K562 (cell line): ENCODE results near the gene CASD1. TPM values are rescaled to one million over a fixed set of nuclear protein-coding genes. Genes with fewer than 3 reads are reported as not detected.
A peak's percentile ranks its signal among the peaks of the same experiment; 100 is the strongest.

Experiments used
- ATAC-seq: fragments of 200-7000 bp; cut with Tn5 transposase; 3 replicates; pipeline ENCODE4 v1.9.1; 2020; ENCODE audit warnings: moderate library complexity
- BruUV-seq: library from RNA; stranded (reverse); fragments of 400-500 nt; replicated peaks from 2 replicates; lab custom pipeline; 2021; lab: Mats Ljungman, UMichigan
- CTCF ChIA-PET: fragments of 300-600 bp; formaldehyde crosslinking; extraction: SDS; loops from one replicate; lab custom pipeline; 2021; ENCODE audit warnings: low intra/inter-chr PET ratio; lab: Yijun Ruan, JAX
- POLR2A ChIA-PET: fragments of 300-600, 350-650 bp; sonication (Branson Sonifier 250); formaldehyde crosslinking; extraction: SDS; loops from one replicate; lab custom pipeline; 2021; ENCODE audit warnings: antibody characterized with exemption, inconsistent platforms; lab: Yijun Ruan, JAX
- DNase-seq, 4 experiments: peaks; one replicate each; pipeline versions ENCODE4 v3.0.0 to v3.0.0-alpha.2; 2011 to 2018; ENCODE audit warnings: low spot score in 3 of 4, mixed read lengths in 3 of 4; ENCODE audit errors: extremely low read depth in 1 of 4
- FAIRE-seq: peaks from 2 replicates; lab custom pipeline; 2011; peaks lifted over from hg19 to GRCh38; lab: Jason Lieb, UNC
- H2AFZ ChIP-seq: 2 replicates; pipeline ENCODE4 v1.6.0; 2011; ENCODE audit warnings: low read depth, low read length, control low read depth, inconsistent platforms
- H3K27ac ChIP-seq: fragments of 200-600 bp; 3 replicates; pipeline ENCODE4 v1.8.0; 2011; ENCODE audit warnings: low read depth, mild to moderate bottlenecking, control low read depth, inconsistent platforms, low read length, moderate library complexity, mixed read lengths; ENCODE audit errors: extremely low read depth
- H3K27me3 ChIP-seq, 2 experiments: fragments of 300-600 bp in 1 of 2; 2 replicates in 1 of 2; 3 replicates in 1 of 2; pipeline versions ENCODE4 v1.6.0 to v1.8.0; 2011; ENCODE audit warnings: inconsistent platforms in 2 of 2, low read length in 2 of 2, mild to moderate bottlenecking in 1 of 2, mixed read lengths in 1 of 2, moderate library complexity in 1 of 2; ENCODE audit not compliant: control insufficient read depth in 2 of 2, insufficient read depth in 2 of 2
- H3K36me3 ChIP-seq: fragments of 300-600 bp; 3 replicates; pipeline ENCODE4 v1.8.0; 2011; ENCODE audit warnings: mild to moderate bottlenecking, low read length, inconsistent platforms; ENCODE audit not compliant: control insufficient read depth, insufficient read depth
- H3K4me1 ChIP-seq, 2 experiments: fragments of 200-600 bp in 1 of 2; replicated peaks in 1 of 2; 2 replicates in 1 of 2; 3 replicates in 1 of 2; pipeline versions ENCODE4 v1.5.1 to v1.8.0; 2011; ENCODE audit warnings: inconsistent platforms in 2 of 2, low read length in 2 of 2, mild to moderate bottlenecking in 1 of 2, mixed read lengths in 1 of 2, moderate library complexity in 1 of 2; ENCODE audit not compliant: control insufficient read depth in 2 of 2, insufficient read depth in 2 of 2
- H3K4me2 ChIP-seq: 2 replicates; pipeline ENCODE4 v1.6.1; 2011; ENCODE audit warnings: low read length, control low read depth, inconsistent platforms, mixed read lengths; ENCODE audit not compliant: insufficient read depth
- H3K4me3 ChIP-seq: fragments of 200-600 bp; sonication (generic), shearing (Covaris generic); 2 replicates; pipeline ENCODE4 v1.5.1; 2016; ENCODE audit warnings: control low read depth, inconsistent platforms
- H3K79me2 ChIP-seq: fragments of 200-600 bp; 3 replicates; pipeline ENCODE4 v1.8.0; 2011; ENCODE audit warnings: low read length, inconsistent platforms; ENCODE audit not compliant: control insufficient read depth, insufficient read depth
- H3K9ac ChIP-seq, 2 experiments: 2 replicates each; pipeline versions ENCODE4 v1.6.0 to v1.6.1; 2011; ENCODE audit warnings: low read depth in 2 of 2, low read length in 2 of 2, control low read depth in 1 of 2, inconsistent platforms in 1 of 2, mild to moderate bottlenecking in 1 of 2, mixed read lengths in 1 of 2; ENCODE audit not compliant: insufficient read depth in 1 of 2
- H3K9me1 ChIP-seq: one replicate; pipeline ENCODE4 v1.6.0; 2011; ENCODE audit warnings: inconsistent platforms, mild to moderate bottlenecking, low read length, moderate library complexity; ENCODE audit not compliant: control insufficient read depth, insufficient read depth
- H3K9me3 ChIP-seq: replicated peaks from 2 replicates; pipeline ENCODE4 v1.5.1; 2011; ENCODE audit warnings: low read depth, low read length, inconsistent platforms; ENCODE audit not compliant: control insufficient read depth, insufficient read depth
- H4K20me1 ChIP-seq: replicated peaks from 2 replicates; pipeline ENCODE4 v1.6.1; 2011; ENCODE audit warnings: low read length, inconsistent platforms, mixed read lengths; ENCODE audit not compliant: control insufficient read depth, insufficient read depth
- REST ChIP-seq, 2 experiments: fragments of 450-650 bp; formaldehyde crosslinking in 1 of 2; IDR thresholded peaks; 2 replicates each; pipeline versions ENCODE4 v1.4.0 to v1.6.1; 2014 to 2020; ENCODE audit warnings: mild to moderate bottlenecking in 2 of 2, borderline replicate concordance in 1 of 2, low read depth in 1 of 2
- RFX1 ChIP-seq: fragments of 450-650 bp; IDR thresholded peaks from 2 replicates; pipeline ENCODE4 v1.6.1; 2016; ENCODE audit warnings: mild to moderate bottlenecking, moderate library complexity
- XRCC4 ChIP-seq: IDR thresholded peaks from one replicate; pipeline ENCODE4 v1.6.1; 2011; ENCODE audit not compliant: insufficient read depth, insufficient read length; ENCODE audit errors: extremely low read depth
- ZFP1 ChIP-seq: fragments of 450-650 bp; formaldehyde crosslinking; IDR thresholded peaks from 2 replicates; pipeline ENCODE4 v1.4.0; 2020; ENCODE audit warnings: mild to moderate bottlenecking, mixed read lengths
- WGBS: fragments of 100-300 bp; shearing (Covaris generic); methylation state at CpG from one replicate; pipeline ENCODE4 v1.1.6; 2016; ENCODE audit warnings: low coverage, mixed read lengths; ENCODE audit not compliant: insufficient coverage; ENCODE audit errors: missing lambda C conversion rate; 5-methylcytosine and 5-hydroxymethylcytosine counted together
- in situ Hi-C: fragments of 300-500 bp; cut with MboI; formaldehyde crosslinking; loops from 4 replicates; pipeline ENCODE4 v1.15.0; 2018; ENCODE audit warnings: inconsistent platforms, mixed read lengths
- intact Hi-C: fragments of 100-400 bp; cut with micrococcal nuclease; formaldehyde crosslinking; loops from 2 replicates; pipeline ENCODE4 v1.14.2; 2022
- polyA plus RNA-seq, 8 experiments: library from polyadenylated mRNA; depleted of rRNA in 4 of 8; stranded (reverse) in 5 of 8; unstranded in 3 of 8; fragments of >200 nt; fragmentation: Nextera tagmentation in 2 of 8; fragmentation: Illumina TruSeq in 1 of 8; extraction: Ambion mirVana in 2 of 8; extraction: Trizol in 1 of 8; gene quantifications; 2 replicates each; pipeline versions ENCODE4 v1.2.1 to v1.2.3, GENCODE V29; 2011 to 2014; ENCODE audit warnings: inconsistent platforms in 1 of 8, missing spikeins in 1 of 8
- total RNA-seq, 7 experiments: library from RNA; depleted of rRNA in 6 of 7; stranded (reverse); fragments of >200 nt in 6 of 7; fragmentation: Illumina TruSeq in 2 of 7; extraction: Trizol in 2 of 7; gene quantifications; 2 replicates each; pipeline versions ENCODE4 v1.2.1 to v1.2.3, GENCODE V29; 2011 to 2021; ENCODE audit warnings: low replicate concordance in 1 of 7
- TF ChIP-seq, protein P1 (sequence below): fragments of 250-450 bp; sonication (Bioruptor Pico); IDR thresholded peaks from 2 replicates; pipeline ENCODE4 v1.4.0; 2020

Gene CASD1
- total and polyA plus RNA-seq, 9 of the 15 experiments (the other 6 are each of a cell fraction or from before 2014, with no cell fraction given) = 1.2 to 8.2 (median 4.8) TPM

GRCh38 chr7:94510582-94511496 is 1.2 kb downstream of the CASD1 start:
- Histone ChIP-seq H4K20me1 (no peaks in the 10 kb centered on the region), H3K4me3 (peak overlapping the region; percentile 71), H3K27ac (peak overlapping the region; percentile 95), H3K9me3 (no peaks in the 10 kb centered on the region), H3K79me2 (peaks cover 17% of the 10 kb centered on the region; the same call in 2 of the 3 replicates), H3K36me3 (no peaks in the 10 kb centered on the region), H3K9me1 (no peaks in the 10 kb centered on the region), H2AFZ (peak overlapping the region; percentile 99), H3K4me2 (peak overlapping the region; percentile 90), H3K4me1 (peaks cover 12 to 16% of the 10 kb centered on the region in 2 experiments; a peak in 4 of 5 replicates), H3K9ac (peak overlapping the region; percentile 91 to 99), H3K27me3 (no peaks in the 10 kb centered on the region)
- BruUV-seq = TSS peak; percentile 69
- in situ Hi-C loops (no loop called here), intact Hi-C loops (loop anchor here (5.0 kb wide), 1 partner anchor 146 kb away; the partner anchor contains the start of gene SGCE)
- 24% methylated on average over 16 of the region's 16 CpGs for WGBS
- ChIA-PET POLR2A (interaction anchor here (1.0 kb wide), 1 partner anchor 10 kb away, joined by 3 read pairs; no protein-coding TSS in a partner anchor), CTCF (no interaction called here)
- ATAC-seq (peak; percentile 62), DNase-seq (no peak), FAIRE-seq (peak; percentile 52)
- TF ChIP-seq, protein P1, sequence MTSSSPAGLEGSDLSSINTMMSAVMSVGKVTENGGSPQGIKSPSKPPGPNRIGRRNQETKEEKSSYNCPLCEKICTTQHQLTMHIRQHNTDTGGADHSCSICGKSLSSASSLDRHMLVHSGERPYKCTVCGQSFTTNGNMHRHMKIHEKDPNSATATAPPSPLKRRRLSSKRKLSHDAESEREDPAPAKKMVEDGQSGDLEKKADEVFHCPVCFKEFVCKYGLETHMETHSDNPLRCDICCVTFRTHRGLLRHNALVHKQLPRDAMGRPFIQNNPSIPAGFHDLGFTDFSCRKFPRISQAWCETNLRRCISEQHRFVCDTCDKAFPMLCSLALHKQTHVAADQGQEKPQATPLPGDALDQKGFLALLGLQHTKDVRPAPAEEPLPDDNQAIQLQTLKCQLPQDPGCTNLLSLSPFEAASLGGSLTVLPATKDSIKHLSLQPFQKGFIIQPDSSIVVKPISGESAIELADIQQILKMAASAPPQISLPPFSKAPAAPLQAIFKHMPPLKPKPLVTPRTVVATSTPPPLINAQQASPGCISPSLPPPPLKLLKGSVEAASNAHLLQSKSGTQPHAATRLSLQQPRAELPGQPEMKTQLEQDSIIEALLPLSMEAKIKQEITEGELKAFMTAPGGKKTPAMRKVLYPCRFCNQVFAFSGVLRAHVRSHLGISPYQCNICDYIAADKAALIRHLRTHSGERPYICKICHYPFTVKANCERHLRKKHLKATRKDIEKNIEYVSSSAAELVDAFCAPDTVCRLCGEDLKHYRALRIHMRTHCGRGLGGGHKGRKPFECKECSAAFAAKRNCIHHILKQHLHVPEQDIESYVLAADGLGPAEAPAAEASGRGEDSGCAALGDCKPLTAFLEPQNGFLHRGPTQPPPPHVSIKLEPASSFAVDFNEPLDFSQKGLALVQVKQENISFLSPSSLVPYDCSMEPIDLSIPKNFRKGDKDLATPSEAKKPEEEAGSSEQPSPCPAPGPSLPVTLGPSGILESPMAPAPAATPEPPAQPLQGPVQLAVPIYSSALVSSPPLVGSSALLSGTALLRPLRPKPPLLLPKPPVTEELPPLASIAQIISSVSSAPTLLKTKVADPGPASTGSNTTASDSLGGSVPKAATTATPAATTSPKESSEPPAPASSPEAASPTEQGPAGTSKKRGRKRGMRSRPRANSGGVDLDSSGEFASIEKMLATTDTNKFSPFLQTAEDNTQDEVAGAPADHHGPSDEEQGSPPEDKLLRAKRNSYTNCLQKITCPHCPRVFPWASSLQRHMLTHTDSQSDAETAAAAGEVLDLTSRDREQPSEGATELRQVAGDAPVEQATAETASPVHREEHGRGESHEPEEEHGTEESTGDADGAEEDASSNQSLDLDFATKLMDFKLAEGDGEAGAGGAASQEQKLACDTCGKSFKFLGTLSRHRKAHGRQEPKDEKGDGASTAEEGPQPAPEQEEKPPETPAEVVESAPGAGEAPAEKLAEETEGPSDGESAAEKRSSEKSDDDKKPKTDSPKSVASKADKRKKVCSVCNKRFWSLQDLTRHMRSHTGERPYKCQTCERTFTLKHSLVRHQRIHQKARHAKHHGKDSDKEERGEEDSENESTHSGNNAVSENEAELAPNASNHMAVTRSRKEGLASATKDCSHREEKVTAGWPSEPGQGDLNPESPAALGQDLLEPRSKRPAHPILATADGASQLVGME = 0 out of 2 replicates have a peak, but pooled peaks have one; percentile 34
- TF ChIP-seq REST (IDR thresholded peaks at IDR 0.05; ENCODE audit: borderline replicate concordance) = peak; percentile 86
- peak; percentile 67 for TF ChIP-seq REST (CRISPR knock-in tag; IDR thresholded peaks at IDR 0.05; ENCODE audit: low read depth)
- no peak for TF ChIP-seq RFX1
- TF ChIP-seq ZFP1 (CRISPR knock-in tag) = 0 out of 2 replicates have a peak, but pooled peaks have one; percentile 33
- no peak for TF ChIP-seq XRCC4
